MM.1S (cell line): Measurements from ENCODE around the gene CNTNAP2.

Experiments used
- DNase-seq: peaks from one replicate; pipeline ENCODE4 v3.0.0-alpha.2; 2015
- H2AFZ ChIP-seq: fragments of 300-600 bp; sonication (generic); 2 replicates; pipeline ENCODE4 v1.6.0; 2016; ENCODE audit warnings: antibody characterized with exemption, low read length
- H3F3A ChIP-seq: fragments of 300-600 bp; sonication (generic); 2 replicates; pipeline ENCODE4 v1.6.1; 2016; ENCODE audit warnings: mild to moderate bottlenecking, antibody characterized with exemption, low read length, moderate library complexity, mixed read lengths; ENCODE audit not compliant: insufficient read depth
- H3K27ac ChIP-seq: fragments of 300-600 bp; sonication (generic); 2 replicates; pipeline ENCODE4 v1.5.1; 2016; ENCODE audit warnings: mild to moderate bottlenecking, low read length
- H3K27me3 ChIP-seq: fragments of 300-600 bp; sonication (generic); replicated peaks from 2 replicates; pipeline ENCODE4 v1.6.0; 2016; ENCODE audit warnings: low read length; ENCODE audit not compliant: insufficient read depth
- H3K36me3 ChIP-seq: fragments of 300-600 bp; sonication (generic); replicated peaks from 2 replicates; pipeline ENCODE4 v1.6.1; 2016; ENCODE audit warnings: mild to moderate bottlenecking, low read length, mixed read lengths; ENCODE audit not compliant: insufficient read depth
- H3K4me1 ChIP-seq: fragments of 300-600 bp; sonication (generic); 2 replicates; pipeline ENCODE4 v1.6.1; 2016; ENCODE audit warnings: low read length, mixed read lengths
- H3K4me2 ChIP-seq: fragments of 300-600 bp; sonication (generic); 2 replicates; pipeline ENCODE4 v1.6.0; 2016; ENCODE audit warnings: low read depth, low read length
- H3K4me3 ChIP-seq: fragments of 300-600 bp; sonication (generic); 2 replicates; pipeline ENCODE4 v1.5.1; 2016; ENCODE audit warnings: low read length, mixed read lengths
- H3K79me2 ChIP-seq: fragments of 300-600 bp; sonication (generic); 2 replicates; pipeline ENCODE4 v1.6.1; 2016; ENCODE audit warnings: mixed run types, low read length, mixed read lengths
- H3K9ac ChIP-seq: fragments of 300-600 bp; sonication (generic); 2 replicates; pipeline ENCODE4 v1.6.1; 2016; ENCODE audit warnings: low read length, mixed read lengths
- H3K9me2 ChIP-seq: fragments of 300-600 bp; sonication (generic); replicated peaks from 2 replicates; pipeline ENCODE4 v1.6.1; 2016; ENCODE audit warnings: mild to moderate bottlenecking, low read length, mixed read lengths; ENCODE audit not compliant: insufficient read depth
- H3K9me3 ChIP-seq: fragments of 300-600 bp; sonication (generic); replicated peaks from 2 replicates; pipeline ENCODE4 v1.6.1; 2016; ENCODE audit warnings: mild to moderate bottlenecking, low read length, mixed read lengths; ENCODE audit not compliant: insufficient read depth
- H4K20me1 ChIP-seq: fragments of 300-600 bp; sonication (generic); 2 replicates; pipeline ENCODE4 v1.6.1; 2016; ENCODE audit warnings: mild to moderate bottlenecking, low read length, moderate library complexity, mixed read lengths; ENCODE audit not compliant: insufficient read depth
- CTCF ChIP-seq: fragments of 300-600 bp; sonication (generic); IDR thresholded peaks from 2 replicates; pipeline ENCODE4 v1.5.1; 2016; ENCODE audit warnings: antibody characterized with exemption, low read length, mixed read lengths
- EZH2 ChIP-seq: fragments of 300-600 bp; sonication (generic); optimal IDR thresholded peaks from 2 replicates; pipeline ENCODE3; 2017; ENCODE audit warnings: low read depth, mild to moderate bottlenecking, antibody characterized with exemption, low read length, mixed read lengths
- EZH2phosphoT487 ChIP-seq: fragments of 300-600 bp; sonication (generic); IDR thresholded peaks from 2 replicates; pipeline ENCODE4 v1.6.1; 2018; ENCODE audit warnings: antibody characterized with exemption, low read length

The CNTNAP2 gene

GRCh38 chr7:147579148-147579547 lies 1462.5 kb downstream of the CNTNAP2 start:
- Histone ChIP-seq H3K9me3 (no peaks in the 10 kb centered on the region), H3K27me3 (no peaks in the 10 kb centered on the region), H4K20me1 (no peaks in the 10 kb centered on the region), H3F3A (no peaks in the 10 kb centered on the region), H2AFZ (no peak overlapping the region), H3K27ac (no peak overlapping the region), H3K36me3 (no peaks in the 10 kb centered on the region), H3K9me2 (no peaks in the 10 kb centered on the region; the same call in 1 of the 2 replicates), H3K9ac (no peak overlapping the region), H3K79me2 (no peaks in the 10 kb centered on the region), H3K4me3 (no peak overlapping the region), H3K4me2 (no peak overlapping the region), H3K4me1 (no peaks in the 10 kb centered on the region)
- DNase-seq = no peak
- TF ChIP-seq EZH2 = no peak
- no peak for TF ChIP-seq EZH2phosphoT487
- no peak for TF ChIP-seq CTCF

GRCh38 chr7:147584771-147585193 lies 1468.2 kb downstream of the CNTNAP2 start:
- TF ChIP-seq EZH2 = no peak
- TF ChIP-seq EZH2phosphoT487 = no peak
- no peak for TF ChIP-seq CTCF
- DNase-seq = no peak

GRCh38 chr7:147586110-147586509 lies 1469.5 kb downstream of the CNTNAP2 start:
- H3K9me2 ChIP-seq = no peaks in the 10 kb centered on the region
- H4K20me1 ChIP-seq = no peaks in the 10 kb centered on the region
- no peak overlapping the region for H3K4me2 ChIP-seq
- no peak overlapping the region for H3K27ac ChIP-seq
- H3K36me3 ChIP-seq = no peaks in the 10 kb centered on the region
- no peak overlapping the region for H3K9ac ChIP-seq
- H3K9me3 ChIP-seq = no peaks in the 10 kb centered on the region
- no peaks in the 10 kb centered on the region for H3K79me2 ChIP-seq
- no peaks in the 10 kb centered on the region for H3K4me1 ChIP-seq
- no peak overlapping the region for H2AFZ ChIP-seq
- no peaks in the 10 kb centered on the region for H3K27me3 ChIP-seq
- no peak for DNase-seq
- no peak overlapping the region for H3K4me3 ChIP-seq
- TF ChIP-seq CTCF (no peak), EZH2phosphoT487 (no peak), EZH2 (no peak)
- H3F3A ChIP-seq = no peaks in the 10 kb centered on the region

More at GRCh38 chr7:147584771-147585193, 1468.2 kb downstream of the CNTNAP2 start:
- H3K4me2 ChIP-seq = no peak overlapping the region
- no peak overlapping the region for H3K9ac ChIP-seq
- no peak overlapping the region for H3K27ac ChIP-seq
- no peaks in the 10 kb centered on the region for H3K27me3 ChIP-seq
- H3K36me3 ChIP-seq = no peaks in the 10 kb centered on the region
- H3F3A ChIP-seq = no peaks in the 10 kb centered on the region
- H3K9me2 ChIP-seq = no peaks in the 10 kb centered on the region
- H3K9me3 ChIP-seq = no peaks in the 10 kb centered on the region
- H2AFZ ChIP-seq = no peak overlapping the region
- no peaks in the 10 kb centered on the region for H4K20me1 ChIP-seq
- H3K79me2 ChIP-seq = no peaks in the 10 kb centered on the region
- no peak overlapping the region for H3K4me3 ChIP-seq
- H3K4me1 ChIP-seq = no peaks in the 10 kb centered on the region
